NCI-H526 treated with DMSO at 0.1 percent for 48 hours (cell line): ENCODE results near the gene PAIP1.
"Not testable (repeated sequence)": the region's sequence is repeated elsewhere in the genome, so short reads cannot be mapped to it uniquely, and the experiment has no call there.

Source experiments
- DNase-seq: peaks from one replicate; lab custom pipeline; 2025; lab: John Stamatoyannopoulos, UW

The PAIP1 gene, protein sequence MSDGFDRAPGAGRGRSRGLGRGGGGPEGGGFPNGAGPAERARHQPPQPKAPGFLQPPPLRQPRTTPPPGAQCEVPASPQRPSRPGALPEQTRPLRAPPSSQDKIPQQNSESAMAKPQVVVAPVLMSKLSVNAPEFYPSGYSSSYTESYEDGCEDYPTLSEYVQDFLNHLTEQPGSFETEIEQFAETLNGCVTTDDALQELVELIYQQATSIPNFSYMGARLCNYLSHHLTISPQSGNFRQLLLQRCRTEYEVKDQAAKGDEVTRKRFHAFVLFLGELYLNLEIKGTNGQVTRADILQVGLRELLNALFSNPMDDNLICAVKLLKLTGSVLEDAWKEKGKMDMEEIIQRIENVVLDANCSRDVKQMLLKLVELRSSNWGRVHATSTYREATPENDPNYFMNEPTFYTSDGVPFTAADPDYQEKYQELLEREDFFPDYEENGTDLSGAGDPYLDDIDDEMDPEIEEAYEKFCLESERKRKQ

GRCh38 chr5:43556857-43557542, at the start of gene PAIP1:
PAIP1 (minus strand) TSS chr5:43557077; CDS start chr5:43556846, 231 bp downstream.
- peak; percentile 89 for DNase-seq

DNA sequence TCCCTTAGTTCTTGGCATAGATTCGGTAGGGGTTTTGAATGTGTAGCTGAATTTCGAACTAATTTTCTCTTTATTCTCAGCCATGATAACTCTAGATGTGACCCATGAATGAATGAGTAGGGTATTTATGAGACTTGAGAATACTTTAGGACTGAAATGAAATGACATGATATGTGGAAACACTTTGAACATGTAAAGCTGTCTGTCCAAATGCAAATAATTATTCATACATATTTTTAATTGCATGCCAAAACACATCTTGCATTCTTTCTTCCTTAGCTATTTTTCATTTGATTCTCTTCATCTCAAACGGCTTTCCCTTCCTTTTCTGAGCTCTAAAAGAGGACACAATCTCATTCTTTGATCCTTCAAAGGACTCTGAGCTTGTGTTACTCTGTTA, 49.5 kb upstream of the PAIP1 start:
- no peak for DNase-seq

DNA sequence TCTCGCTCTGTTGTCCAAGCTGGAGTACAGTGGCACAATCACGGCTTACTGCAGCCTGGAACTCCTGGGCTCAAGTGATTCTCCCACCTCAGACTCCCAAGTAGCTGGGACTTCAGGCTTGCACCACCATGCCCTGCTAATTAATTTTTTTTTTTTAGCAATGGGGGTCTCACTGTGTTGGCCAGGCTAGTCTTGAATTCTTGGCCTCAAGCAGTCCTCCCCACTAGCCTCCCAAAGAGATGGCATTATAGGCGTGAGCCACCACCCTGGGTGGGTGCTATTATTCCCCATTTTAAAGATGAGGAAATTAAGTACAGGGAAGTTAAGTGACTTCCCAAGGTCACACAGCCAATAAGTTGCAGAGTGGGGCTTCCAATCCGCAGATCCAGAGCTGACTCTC, 47.8 kb upstream of the PAIP1 start:
- DNase-seq: no peak

GRCh38 chr5:43603344-43604217, 46.7 kb upstream of the PAIP1 start:
- peak; percentile 80 for DNase-seq

GRCh38 chr5:43602461-43603343, 45.8 kb upstream of the PAIP1 start, which contains the start of gene NNT:
NNT (plus strand) TSS chr5:43603180; CDS start chr5:43609196, 6,016 bp downstream.
- DNase-seq: peak; percentile 77

DNA sequence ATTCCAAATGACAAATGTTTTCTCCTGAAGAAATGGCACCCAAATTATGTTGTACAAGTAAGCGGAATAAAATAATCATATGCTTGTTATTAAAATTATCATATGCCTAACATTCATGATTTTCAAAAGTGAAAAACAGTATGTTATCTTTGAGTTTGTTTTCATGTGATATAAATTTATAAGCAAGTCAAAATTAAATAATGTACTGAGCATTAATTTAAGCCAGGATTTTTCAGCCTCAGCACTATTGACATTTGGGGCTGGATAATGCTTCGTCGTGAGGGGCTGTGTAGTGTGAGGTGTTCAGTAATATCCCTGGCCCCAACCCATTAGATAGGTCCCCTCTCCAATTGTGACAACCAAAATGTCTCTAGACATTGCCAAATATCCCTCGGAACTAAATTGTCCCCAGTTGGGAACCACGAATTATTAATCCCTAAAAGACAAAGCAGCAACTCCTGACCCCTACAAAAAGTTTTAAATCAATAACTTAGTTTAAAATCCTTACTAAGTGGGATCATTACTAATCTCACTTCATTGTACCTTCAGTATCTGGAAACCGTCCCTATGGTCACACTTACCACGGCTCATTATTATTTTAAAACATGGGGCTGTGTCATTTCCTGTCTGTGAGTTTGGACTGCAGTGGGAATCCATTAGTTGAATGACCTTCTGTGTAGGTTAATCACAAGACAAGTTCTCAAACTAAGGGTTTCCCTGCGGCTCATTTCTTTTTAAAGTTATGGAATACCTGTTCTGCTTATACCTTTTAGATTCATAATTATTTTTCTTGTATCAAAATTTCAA, 44.8 kb upstream of the PAIP1 start:
- peak; percentile 63 for DNase-seq

DNA sequence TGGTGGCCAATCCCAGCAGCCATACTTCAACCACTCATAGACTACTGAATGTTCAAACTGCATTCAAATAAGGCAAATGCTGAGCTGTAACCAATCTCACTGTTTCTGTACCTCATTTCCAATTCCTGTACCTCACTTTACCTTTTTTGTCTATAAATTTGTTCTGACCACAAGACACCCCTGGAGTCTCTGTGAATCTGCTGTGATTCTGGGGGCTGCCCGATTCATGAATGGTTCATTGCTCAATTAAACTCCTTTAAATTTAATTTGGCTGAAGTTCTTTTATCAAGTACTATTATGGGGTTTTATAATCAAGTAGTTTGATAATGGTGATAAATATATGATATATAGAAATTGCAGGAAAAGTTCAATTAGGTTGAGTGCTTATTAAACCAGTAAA, 42.0 kb upstream of the PAIP1 start:
- not testable (repeated sequence) for DNase-seq

- no peak for DNase-seq
These were observed 35.5 kb upstream of the PAIP1 start for GRCh38 chr5:43592363-43592762.

- DNase-seq: no peak
These were observed 33.8 kb upstream of the PAIP1 start for GRCh38 chr5:43590700-43591099.

DNA sequence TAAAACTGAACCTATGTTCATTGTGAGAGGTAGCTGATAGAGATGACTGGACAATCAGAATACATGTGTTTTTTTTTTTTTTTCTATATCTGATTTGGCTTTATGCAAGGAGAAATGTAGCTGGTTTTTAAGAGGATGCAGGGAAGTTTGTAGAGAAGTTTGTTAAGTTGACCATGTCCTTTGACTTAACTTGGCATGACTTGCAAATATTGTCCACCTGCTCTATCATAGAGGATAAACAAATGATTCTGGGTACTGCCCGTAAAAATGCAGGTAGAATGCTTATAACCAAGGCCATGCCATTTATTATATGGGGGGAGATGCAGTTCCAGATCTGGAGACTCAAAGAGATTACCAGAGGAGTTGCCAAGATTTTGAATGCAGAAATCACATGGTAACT, 32.4 kb upstream of the PAIP1 start:
- DNase-seq: no peak

DNA sequence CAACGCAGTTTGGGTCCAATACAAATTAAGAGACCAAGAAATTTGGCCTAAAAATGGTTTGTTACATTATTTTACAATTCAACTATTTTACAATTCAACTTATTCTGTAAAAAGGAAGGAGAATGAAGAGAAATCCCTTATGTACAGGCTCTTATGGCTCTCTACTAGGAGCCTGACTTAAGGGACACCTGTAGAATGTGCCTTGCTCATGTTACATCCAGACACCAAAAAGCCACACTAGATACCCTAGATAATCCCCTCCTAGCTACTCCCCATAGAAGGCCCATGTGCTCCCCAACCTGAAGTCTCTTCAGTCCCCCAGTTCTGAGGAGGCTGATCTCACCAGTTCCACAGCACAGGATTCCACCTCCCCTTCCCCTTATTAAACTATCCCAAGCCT, 32.0 kb upstream of the PAIP1 start:
- DNase-seq: no peak

DNA sequence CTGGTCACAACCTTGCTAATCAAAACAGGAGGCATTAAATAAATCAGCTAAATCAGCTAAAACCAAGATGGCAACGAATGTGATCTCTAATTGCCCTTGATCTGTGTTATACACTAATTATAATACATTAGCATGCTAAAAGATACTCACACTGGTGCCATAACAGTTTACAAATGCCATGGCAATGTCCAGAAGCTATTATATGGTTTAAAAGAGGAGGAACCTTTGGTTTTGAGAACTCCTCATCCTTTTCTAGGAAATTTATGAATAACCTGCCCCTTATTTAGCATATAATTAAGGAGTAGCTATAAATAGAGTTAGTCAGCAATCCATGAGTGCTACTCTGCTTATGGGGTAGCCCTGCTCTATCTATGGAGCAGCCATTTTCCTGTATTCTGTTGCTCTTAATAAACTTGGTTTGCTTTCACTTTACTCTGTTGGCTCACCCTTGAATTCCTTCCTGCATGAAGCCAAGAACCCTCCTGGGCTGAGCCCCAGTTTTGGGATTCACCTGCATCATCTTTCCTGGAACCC, 27.4 kb upstream of the PAIP1 start:
- no peak for DNase-seq

DNA sequence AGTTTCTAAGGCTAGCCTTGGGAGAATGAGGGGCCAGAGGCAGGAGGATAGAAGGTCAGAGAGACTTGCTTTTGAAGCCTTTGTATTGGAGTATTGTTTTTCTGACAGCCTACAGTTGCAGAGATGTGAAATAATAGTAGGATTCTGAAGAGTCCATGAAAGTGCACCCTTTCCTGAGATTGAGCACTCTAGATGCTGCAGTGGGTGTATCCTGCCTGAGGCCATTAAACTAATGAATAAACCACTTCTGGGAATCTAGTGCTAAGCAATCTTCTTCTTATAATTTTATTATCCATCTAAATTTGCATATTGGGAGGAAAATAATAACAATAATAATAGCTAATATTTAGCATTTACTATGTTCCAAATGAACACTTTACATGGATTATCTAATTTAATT, 26.8 kb upstream of the PAIP1 start:
- DNase-seq: no peak

DNA sequence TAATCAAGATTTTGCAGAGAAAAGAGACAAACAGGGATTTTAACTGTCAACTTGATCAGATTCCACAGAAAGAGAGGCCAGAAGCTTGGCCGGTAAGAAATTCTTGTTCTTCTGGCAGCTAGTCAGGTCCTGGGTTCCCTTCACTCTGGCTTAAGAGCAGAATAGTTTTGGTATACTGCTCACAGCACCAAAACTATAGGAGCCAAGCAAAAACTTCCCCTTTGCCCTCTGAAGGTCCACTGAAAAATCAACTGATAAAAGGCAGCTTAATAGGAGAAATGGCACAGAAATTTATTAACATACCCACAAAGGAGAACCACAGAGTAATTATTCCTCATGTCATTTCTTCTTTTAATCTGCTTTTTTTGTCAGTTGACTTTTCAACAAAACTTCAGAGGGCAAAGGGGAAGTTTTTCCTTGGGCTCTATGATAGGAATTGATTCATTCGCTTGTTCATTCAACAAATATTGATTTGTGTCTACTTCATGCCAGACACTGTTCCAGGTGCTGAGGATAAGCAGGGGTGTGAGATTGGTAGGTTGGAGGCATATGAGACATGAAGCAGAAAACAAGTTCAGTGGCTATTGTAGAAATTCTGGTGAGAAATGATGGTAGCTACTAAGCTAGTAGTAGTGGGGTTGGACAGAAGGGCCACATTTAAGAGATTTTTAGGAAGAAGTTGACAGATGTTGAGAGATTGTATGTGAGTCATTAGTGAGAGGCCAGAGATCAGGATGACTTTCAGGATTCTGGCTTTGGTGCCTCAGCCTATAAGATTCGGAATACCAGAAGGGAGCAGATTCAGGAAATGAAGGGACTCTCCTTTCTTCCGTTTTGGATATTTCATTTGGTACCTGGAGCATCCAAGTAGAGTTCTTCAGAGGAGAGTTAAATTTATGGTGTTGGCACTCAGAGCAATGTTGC, 25.5 kb upstream of the PAIP1 start:
- no peak for DNase-seq

DNA sequence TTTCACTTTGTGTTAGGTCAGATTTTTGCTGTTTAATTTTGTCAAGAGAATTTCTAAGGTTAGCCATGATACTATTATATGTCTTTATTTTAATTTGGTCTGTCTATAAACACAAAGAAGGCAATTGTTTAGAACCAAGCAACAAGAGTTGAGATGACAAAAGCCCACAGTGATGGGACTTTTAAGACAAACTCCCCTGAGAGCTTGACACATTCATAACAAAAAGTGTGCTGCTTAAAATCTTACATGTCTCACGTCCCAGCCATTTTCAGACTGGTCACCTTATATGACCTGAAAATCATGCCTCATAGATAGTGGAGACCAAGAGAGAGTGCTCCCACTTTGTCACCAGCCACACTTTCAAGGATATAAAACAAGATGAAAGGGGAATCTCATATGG, 24.5 kb upstream of the PAIP1 start:
- DNase-seq: no peak

GRCh38 chr5:43580402-43581210, 23.7 kb upstream of the PAIP1 start:
- not testable (repeated sequence) for DNase-seq

GRCh38 chr5:43573058-43573457, 16.2 kb upstream of the PAIP1 start:
- DNase-seq: no peak

- no peak for DNase-seq
These were observed 15.5 kb upstream of the PAIP1 start for GRCh38 chr5:43572357-43572756.
